Keratinocyte (primary cell): Measurements from ENCODE around the gene CMSS1.

Experiments
- EZH2 ChIP-seq: IDR thresholded peaks from one replicate; pipeline ENCODE4 v1.6.1; 2012; ENCODE audit warnings: inconsistent platforms, mild to moderate bottlenecking, low read length, moderate library complexity
- TF ChIP-seq, protein P1 (sequence below), 3 experiments: IDR thresholded peaks in 1 of 3; conservative IDR thresholded peaks in 1 of 3; optimal IDR thresholded peaks in 1 of 3; 2 replicates in 2 of 3; 3 replicates in 1 of 3; pipeline versions ENCODE3 to v1.5.1; 2011; ENCODE audit warnings: low read length in 3 of 3, mild to moderate bottlenecking in 3 of 3, moderate library complexity in 2 of 3, control low read depth in 1 of 3, inconsistent platforms in 1 of 3; ENCODE audit not compliant: insufficient read depth in 2 of 3; ENCODE audit errors: extremely low read depth in 1 of 3

DNA sequence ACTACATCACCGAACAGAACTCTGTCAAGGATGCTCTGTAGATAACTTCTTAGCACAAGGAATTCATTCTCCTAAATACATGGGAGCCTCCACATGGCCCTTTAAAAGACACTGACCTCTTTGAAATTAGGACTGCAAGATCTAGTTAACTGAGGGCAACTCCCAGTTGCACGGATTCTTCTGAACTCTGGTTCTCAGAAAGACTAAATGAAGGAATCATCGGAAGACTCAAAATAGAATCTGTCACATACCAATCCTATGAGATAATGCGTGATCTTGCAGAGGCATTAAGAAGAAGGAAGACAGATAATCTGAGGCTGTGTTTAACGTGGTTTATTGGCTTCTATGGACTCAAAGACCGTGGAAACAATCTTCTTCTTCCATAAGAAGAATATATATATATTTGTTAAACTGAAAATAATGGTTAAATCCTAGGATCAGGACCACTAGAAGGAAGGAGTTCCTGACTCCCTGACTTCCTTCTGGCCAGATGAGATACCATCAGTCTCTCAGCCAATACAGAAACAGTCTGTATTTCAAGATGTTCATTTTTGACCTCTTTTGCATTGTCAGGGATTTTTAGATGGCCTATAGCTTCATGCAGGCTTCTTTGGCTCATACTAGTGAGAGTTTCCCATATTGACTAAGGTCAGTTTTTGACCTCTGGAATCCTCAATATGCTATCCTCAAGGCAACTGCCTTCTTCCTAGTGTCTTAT, 409.2 kb downstream of the CMSS1 start:
- TF ChIP-seq EZH2: no peak
- TF ChIP-seq, protein P1, sequence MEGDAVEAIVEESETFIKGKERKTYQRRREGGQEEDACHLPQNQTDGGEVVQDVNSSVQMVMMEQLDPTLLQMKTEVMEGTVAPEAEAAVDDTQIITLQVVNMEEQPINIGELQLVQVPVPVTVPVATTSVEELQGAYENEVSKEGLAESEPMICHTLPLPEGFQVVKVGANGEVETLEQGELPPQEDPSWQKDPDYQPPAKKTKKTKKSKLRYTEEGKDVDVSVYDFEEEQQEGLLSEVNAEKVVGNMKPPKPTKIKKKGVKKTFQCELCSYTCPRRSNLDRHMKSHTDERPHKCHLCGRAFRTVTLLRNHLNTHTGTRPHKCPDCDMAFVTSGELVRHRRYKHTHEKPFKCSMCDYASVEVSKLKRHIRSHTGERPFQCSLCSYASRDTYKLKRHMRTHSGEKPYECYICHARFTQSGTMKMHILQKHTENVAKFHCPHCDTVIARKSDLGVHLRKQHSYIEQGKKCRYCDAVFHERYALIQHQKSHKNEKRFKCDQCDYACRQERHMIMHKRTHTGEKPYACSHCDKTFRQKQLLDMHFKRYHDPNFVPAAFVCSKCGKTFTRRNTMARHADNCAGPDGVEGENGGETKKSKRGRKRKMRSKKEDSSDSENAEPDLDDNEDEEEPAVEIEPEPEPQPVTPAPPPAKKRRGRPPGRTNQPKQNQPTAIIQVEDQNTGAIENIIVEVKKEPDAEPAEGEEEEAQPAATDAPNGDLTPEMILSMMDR (optimal IDR thresholded peaks at IDR 0.05 in 1 of 3, IDR thresholded peaks at IDR 0.05 in 1 of 3, conservative IDR thresholded peaks at IDR 0.05 in 1 of 3; ENCODE audit: extremely low read depth in 1 of 3, insufficient read depth in 2 of 3, low read length in 3 of 3): no peak
